GM23338 (cell line): ENCODE results near the gene INS. TPM values are rescaled to one million over a fixed set of nuclear protein-coding genes. Genes with fewer than 3 reads are reported as not detected.

ENCODE experiments used
- ATAC-seq: fragments of 200-7000 bp; cut with Tn5 transposase; 3 replicates; pipeline ENCODE4 v1.9.1; 2020
- DNase-seq: peaks from one replicate; pipeline ENCODE4 v3.0.0-alpha.2; 2015; ENCODE audit warnings: low spot score
- H2AFZ ChIP-seq: fragments of 200-600 bp; sonication (generic); 2 replicates; pipeline ENCODE4 v1.8.0; 2016; ENCODE audit warnings: antibody characterized with exemption, mild to moderate bottlenecking, moderate library complexity
- H3F3A ChIP-seq: fragments of 200-600 bp; sonication (generic); replicated peaks from 2 replicates; pipeline ENCODE4 v1.8.0; 2017; ENCODE audit warnings: antibody characterized with exemption, mixed run types, low read depth
- H3K27ac ChIP-seq: fragments of 200-600 bp; sonication (generic); 2 replicates; pipeline ENCODE4 v1.6.1; 2016; ENCODE audit warnings: low read depth
- H3K27me3 ChIP-seq: fragments of 200-600 bp; sonication (generic); 2 replicates; pipeline ENCODE4 v1.8.0; 2016; ENCODE audit warnings: mild to moderate bottlenecking, mixed run types, moderate library complexity; ENCODE audit not compliant: insufficient read depth
- H3K36me3 ChIP-seq: fragments of 200-600 bp; sonication (generic); 2 replicates; pipeline ENCODE4 v1.8.0; 2016; ENCODE audit warnings: mild to moderate bottlenecking; ENCODE audit not compliant: insufficient read depth
- H3K4me1 ChIP-seq: fragments of 200-600 bp; sonication (generic); 2 replicates; pipeline ENCODE4 v1.8.0; 2016; ENCODE audit warnings: mild to moderate bottlenecking, moderate library complexity; ENCODE audit not compliant: insufficient read depth
- H3K4me2 ChIP-seq: fragments of 200-600 bp; sonication (generic); 2 replicates; pipeline ENCODE4 v1.7.1; 2017; ENCODE audit warnings: mixed run types
- H3K4me3 ChIP-seq: fragments of 200-600 bp; sonication (generic); 2 replicates; pipeline ENCODE4 v1.6.1; 2016; ENCODE audit warnings: mixed run types
- H3K79me2 ChIP-seq: fragments of 200-600 bp; sonication (generic); replicated peaks from 2 replicates; pipeline ENCODE4 v1.8.0; 2017; ENCODE audit warnings: mild to moderate bottlenecking; ENCODE audit not compliant: insufficient read depth
- H3K9me2 ChIP-seq: fragments of 200-600 bp; sonication (generic); 2 replicates; pipeline ENCODE4 v1.8.0; 2017; ENCODE audit not compliant: insufficient read depth
- H4K20me1 ChIP-seq: fragments of 200-600 bp; sonication (generic); replicated peaks from 2 replicates; pipeline ENCODE4 v1.8.0; 2017; ENCODE audit warnings: mild to moderate bottlenecking; ENCODE audit not compliant: insufficient read depth
- H3K27ac Mint-ChIP-seq: 2 replicates; pipeline ENCODE4 v1.8.0; 2020; ENCODE audit warnings: inconsistent platforms, mild to moderate bottlenecking, moderate library complexity, mixed read lengths
- H3K27me3 Mint-ChIP-seq: 3 replicates; pipeline ENCODE4 v1.8.0; 2022; ENCODE audit warnings: low read depth, mild to moderate bottlenecking, moderate library complexity, mixed read lengths, inconsistent platforms; ENCODE audit not compliant: insufficient read depth, poor library complexity
- H3K36me3 Mint-ChIP-seq: 3 replicates; pipeline ENCODE4 v1.8.0; 2021; ENCODE audit warnings: low read depth, mild to moderate bottlenecking, inconsistent platforms, moderate library complexity, mixed read lengths
- H3K4me1 Mint-ChIP-seq: 3 replicates; pipeline ENCODE4 v1.8.0; 2020; ENCODE audit warnings: mild to moderate bottlenecking, inconsistent platforms, mixed read lengths
- H3K4me3 Mint-ChIP-seq: 3 replicates; pipeline ENCODE4 v1.8.0; 2021; ENCODE audit warnings: moderate library complexity, mild to moderate bottlenecking, inconsistent platforms, mixed read lengths
- H3K9me3 Mint-ChIP-seq: 3 replicates; pipeline ENCODE4 v1.8.0; 2020; ENCODE audit warnings: moderate library complexity, mild to moderate bottlenecking, inconsistent platforms, mixed read lengths
- CREB1 ChIP-seq: fragments of 250-450 bp; sonication (Bioruptor Pico); IDR thresholded peaks from 2 replicates; pipeline ENCODE4 v1.5.0; 2020; ENCODE audit warnings: low read depth, mild to moderate bottlenecking, moderate library complexity
- EZH2 ChIP-seq: fragments of 200-600 bp; sonication (generic); IDR thresholded peaks from one replicate; pipeline ENCODE4 v1.8.0; 2017; ENCODE audit warnings: antibody characterized with exemption, mild to moderate bottlenecking, low read depth; ENCODE audit not compliant: unreplicated experiment
- JUNB ChIP-seq: IDR thresholded peaks from one replicate; pipeline ENCODE4 v1.6.1; 2016; ENCODE audit warnings: antibody characterized with exemption; ENCODE audit not compliant: unreplicated experiment
- NANOG ChIP-seq: IDR thresholded peaks from 2 replicates; pipeline ENCODE4 v1.6.1; 2016; ENCODE audit warnings: antibody characterized with exemption, borderline replicate concordance
- POLR2AphosphoS5 ChIP-seq: IDR thresholded peaks from 2 replicates; pipeline ENCODE4 v1.6.1; 2016; ENCODE audit warnings: antibody characterized with exemption, low read depth
- ZNF114 ChIP-seq: fragments of 250-450 bp; sonication (Bioruptor Pico); IDR thresholded peaks from 2 replicates; pipeline ENCODE4 v1.5.0; 2020; ENCODE audit warnings: mild to moderate bottlenecking, moderate library complexity
- ZNF331 ChIP-seq: fragments of 250-450 bp; sonication (Bioruptor Pico); IDR thresholded peaks from 2 replicates; pipeline ENCODE4 v1.5.0; 2020; ENCODE audit warnings: low read depth, mild to moderate bottlenecking, moderate library complexity
- ZNF462 ChIP-seq: fragments of 250-450 bp; sonication (Bioruptor Pico); IDR thresholded peaks from 2 replicates; pipeline ENCODE4 v1.5.0; 2020; ENCODE audit warnings: mild to moderate bottlenecking, moderate library complexity
- polyA plus RNA-seq: library from polyadenylated mRNA; unstranded; fragments of >200 nt; fragmentation: Nextera tagmentation; extraction: Ambion mirVana; gene quantifications from 2 replicates; pipeline ENCODE4 v1.2.1, GENCODE V29; 2016
- total RNA-seq: library from RNA; depleted of rRNA; stranded (reverse); fragments of >200 nt; shearing (Covaris generic); gene quantifications from 2 replicates; pipeline ENCODE4 v1.2.3, GENCODE V29; 2014
- TF ChIP-seq, protein P1 (sequence below), 2 experiments: fragments of 200-600 bp in 1 of 2; sonication (generic) in 1 of 2; conservative IDR thresholded peaks; 2 replicates each; pipeline versions ENCODE4 v1.5.1 to v1.6.1; 2016 to 2017; ENCODE audit warnings: antibody characterized with exemption in 2 of 2, low read depth in 2 of 2, mild to moderate bottlenecking in 2 of 2, moderate library complexity in 1 of 2

Gene INS
- total and polyA plus RNA-seq, 2 experiments from 2014 or later: not detected

GRCh38 chr11:2158966-2159365 is 2.0 kb downstream of the INS start (continued):
- TF ChIP-seq ZNF462 (CRISPR knock-in tag): no peak
- no peak for TF ChIP-seq CREB1 (CRISPR knock-in tag)
- no peak for TF ChIP-seq JUNB
- TF ChIP-seq, protein P1, sequence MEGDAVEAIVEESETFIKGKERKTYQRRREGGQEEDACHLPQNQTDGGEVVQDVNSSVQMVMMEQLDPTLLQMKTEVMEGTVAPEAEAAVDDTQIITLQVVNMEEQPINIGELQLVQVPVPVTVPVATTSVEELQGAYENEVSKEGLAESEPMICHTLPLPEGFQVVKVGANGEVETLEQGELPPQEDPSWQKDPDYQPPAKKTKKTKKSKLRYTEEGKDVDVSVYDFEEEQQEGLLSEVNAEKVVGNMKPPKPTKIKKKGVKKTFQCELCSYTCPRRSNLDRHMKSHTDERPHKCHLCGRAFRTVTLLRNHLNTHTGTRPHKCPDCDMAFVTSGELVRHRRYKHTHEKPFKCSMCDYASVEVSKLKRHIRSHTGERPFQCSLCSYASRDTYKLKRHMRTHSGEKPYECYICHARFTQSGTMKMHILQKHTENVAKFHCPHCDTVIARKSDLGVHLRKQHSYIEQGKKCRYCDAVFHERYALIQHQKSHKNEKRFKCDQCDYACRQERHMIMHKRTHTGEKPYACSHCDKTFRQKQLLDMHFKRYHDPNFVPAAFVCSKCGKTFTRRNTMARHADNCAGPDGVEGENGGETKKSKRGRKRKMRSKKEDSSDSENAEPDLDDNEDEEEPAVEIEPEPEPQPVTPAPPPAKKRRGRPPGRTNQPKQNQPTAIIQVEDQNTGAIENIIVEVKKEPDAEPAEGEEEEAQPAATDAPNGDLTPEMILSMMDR (conservative IDR thresholded peaks at IDR 0.05; ENCODE audit: low read depth in 2 of 2): no peak

DNA sequence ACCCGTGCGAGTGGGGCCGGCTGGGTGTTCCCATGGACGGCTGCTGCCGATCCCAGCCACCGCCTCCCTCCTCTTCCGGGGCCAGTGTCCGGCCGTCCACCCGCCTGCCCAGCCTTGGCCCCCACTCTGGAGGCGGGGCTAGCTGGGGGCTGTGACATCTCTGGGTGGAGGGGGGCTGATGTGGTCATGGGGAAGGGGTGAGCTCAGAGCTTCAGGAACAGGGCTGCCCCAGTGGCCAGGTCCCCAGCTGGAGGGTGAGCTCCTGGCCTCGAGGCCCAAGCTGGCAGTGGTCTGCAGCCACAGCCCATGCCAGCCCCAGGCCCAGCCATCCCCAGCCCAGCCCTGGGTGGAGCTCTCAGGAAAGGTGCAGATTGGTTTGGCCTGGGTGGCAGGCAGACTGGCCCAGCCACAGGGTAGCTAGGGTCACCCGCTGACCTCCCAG is 2.7 kb downstream of the INS start:
- no peaks in the 10 kb centered on the region for H3K36me3 Mint-ChIP-seq
- TF ChIP-seq ZNF114 (CRISPR knock-in tag) (no peak), ZNF331 (CRISPR knock-in tag) (no peak), ZNF462 (CRISPR knock-in tag) (no peak), POLR2AphosphoS5 (no peak), EZH2 (no peak), NANOG (no peak), JUNB (no peak)

More for the DNA sequence above, 2.7 kb downstream of the INS start:
- DNase-seq (no peak), ATAC-seq (no peak)
- Histone ChIP-seq H3K36me3 (no peaks in the 10 kb centered on the region), H3K9me2 (no peaks in the 10 kb centered on the region), H3K4me2 (no peak overlapping the region), H3K79me2 (no peaks in the 10 kb centered on the region), H3F3A (no peaks in the 10 kb centered on the region), H3K27ac (no peak overlapping the region), H4K20me1 (no peaks in the 10 kb centered on the region), H3K27me3 (no peaks in the 10 kb centered on the region), H2AFZ (no peak overlapping the region), H3K4me1 (no peaks in the 10 kb centered on the region), H3K4me3 (no peak overlapping the region)
- no peaks in the 10 kb centered on the region for H3K4me1 Mint-ChIP-seq
- no peaks in the 10 kb centered on the region for H3K9me3 Mint-ChIP-seq
- H3K27ac Mint-ChIP-seq: no peak overlapping the region
- no peak overlapping the region for H3K4me3 Mint-ChIP-seq
- peaks cover 4% of the 10 kb centered on the region for H3K27me3 Mint-ChIP-seq
